Right ventricle myocardium superior (tissue), 1 donor: ENCODE results near the gene EPB41L2. TPM values are rescaled to one million over a fixed set of nuclear protein-coding genes. Genes with fewer than 3 reads are reported as not detected.
A peak's percentile ranks its signal among the peaks of the same experiment; 100 is the strongest.
"Not testable (repeated sequence)": the region's sequence is repeated elsewhere in the genome, so short reads cannot be mapped to it uniquely, and the experiment has no call there.

Experiments used
- ATAC-seq: fragments of 200-7000 bp; cut with Tn5 transposase; one replicate; pipeline ENCODE4 v1.9.1; 2020; ENCODE audit warnings: mild to moderate bottlenecking; ENCODE audit not compliant: poor library complexity
- DNase-seq: peaks from one replicate; pipeline ENCODE4 v3.0.0-alpha.2; 2020
- intact Hi-C: fragments of 100-400 bp; cut with DNase I; formaldehyde crosslinking; loops from one replicate; pipeline ENCODE4 v1.11.2; 2022
- long read RNA-seq: library from polyadenylated mRNA; unstranded; transcript quantifications from one replicate; pipeline ENCODE4 v2.0.0, GENCODE V29; 2021
- total RNA-seq: library from RNA; stranded (reverse); fragmentation: NEBNext Ultra II Directional; extraction: Animal tissue kit (Norgen Biotek cat#: 25700); gene quantifications from one replicate; pipeline ENCODE4 v1.2.1, GENCODE V29; 2021
- donor health status: DM: no; HTN: yes; CAD: no; lungs with severe emphysema.

The EPB41L2 gene
- total RNA-seq: 88.8 TPM
- long read RNA-seq, full-length matches to known transcripts: 2 of 38 reads
- long read RNA-seq, partial matches to known transcripts: 17 of 38 reads
- long read RNA-seq, other reads (novel, unspliced or antisense): 19 of 38 reads

GRCh38 chr6:131063028-131063763, at the start of gene EPB41L2:
Gene EPB41L2, minus strand, starts transcription at chr6:131063245. Its CDS starts 106,760 bp downstream, at chr6:130956485.
- peak; percentile 93 for DNase-seq
- intact Hi-C loops: no loop called here
- ATAC-seq: peak; percentile 99

DNA sequence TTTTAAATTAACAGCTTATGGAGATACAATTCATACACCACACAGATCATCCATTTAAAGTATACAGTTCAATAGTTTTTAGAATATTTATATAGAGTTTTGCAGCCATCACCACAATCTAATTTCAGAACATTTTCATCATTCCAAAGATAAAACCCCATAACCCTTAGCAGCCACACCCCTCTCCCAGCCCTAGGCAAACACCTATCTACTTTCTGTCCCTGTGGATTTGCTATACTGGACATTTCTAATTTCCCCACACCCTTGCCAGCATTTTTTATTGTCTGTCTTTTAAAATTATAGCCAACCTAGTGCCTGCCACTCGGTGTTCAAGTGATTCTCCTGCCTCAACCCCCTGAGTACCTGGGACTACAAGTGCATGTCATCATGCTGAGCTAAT, 49.2 kb upstream of the EPB41L2 start:
- DNase-seq (no peak), ATAC-seq (no peak)
- intact Hi-C loops: no loop called here

GRCh38 chr6:131107151-131107550, 44.1 kb upstream of the EPB41L2 start:
- intact Hi-C loops: no loop called here
- ATAC-seq (peak; percentile 22), DNase-seq (no peak)

GRCh38 chr6:131103901-131104300, 40.9 kb upstream of the EPB41L2 start:
- intact Hi-C loops: no loop called here
- ATAC-seq (no peak), DNase-seq (no peak)

- intact Hi-C loops: no loop called here
- ATAC-seq: no peak
- no peak for DNase-seq
These were observed 40.3 kb upstream of the EPB41L2 start for GRCh38 chr6:131103296-131103695.

GRCh38 chr6:131101911-131102680, 39.1 kb upstream of the EPB41L2 start:
- ATAC-seq: no peak
- intact Hi-C loops: no loop called here

DNA sequence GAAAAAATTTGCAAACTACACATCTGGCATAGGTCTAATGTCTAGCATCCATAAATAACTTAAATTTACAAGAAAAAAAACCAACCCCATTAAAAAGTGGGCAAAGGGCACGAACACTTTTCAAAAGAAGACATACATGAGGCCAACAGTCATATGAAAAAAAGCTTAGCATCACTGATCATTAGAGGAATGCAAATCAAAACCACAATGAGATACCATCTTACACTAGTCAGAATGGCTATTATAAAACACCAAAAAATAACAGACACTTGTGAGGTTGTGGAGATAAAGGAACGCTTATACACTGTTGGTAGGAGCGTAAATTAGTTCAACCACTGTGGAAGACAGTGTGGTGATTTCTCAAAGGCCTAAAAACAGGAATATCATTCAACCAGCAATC, 33.7 kb upstream of the EPB41L2 start:
- ATAC-seq (no peak), DNase-seq (no peak)
- intact Hi-C loops: no loop called here

More at GRCh38 chr6:131101911-131102680, 39.1 kb upstream of the EPB41L2 start:
- DNase-seq: no peak

DNA sequence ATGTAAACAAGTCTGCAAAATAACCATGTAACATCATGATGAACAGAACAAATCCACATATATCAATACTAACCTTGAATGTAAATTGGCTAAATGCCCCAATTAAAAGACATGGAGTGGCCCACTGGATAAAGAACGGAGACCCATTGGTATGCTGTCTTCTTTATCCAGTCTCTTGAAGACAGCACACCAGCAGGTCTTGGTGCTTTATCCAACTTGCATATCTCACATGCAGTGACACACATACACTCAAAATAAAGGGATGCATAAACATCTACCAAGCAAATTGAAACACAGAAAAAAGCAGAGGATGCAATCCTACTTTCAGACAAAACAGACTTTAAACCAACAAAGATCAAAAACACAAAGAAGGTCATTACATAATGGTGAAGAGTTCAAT, 30.3 kb upstream of the EPB41L2 start:
- no peak for DNase-seq
- intact Hi-C loops: no loop called here
- no peak for ATAC-seq

DNA sequence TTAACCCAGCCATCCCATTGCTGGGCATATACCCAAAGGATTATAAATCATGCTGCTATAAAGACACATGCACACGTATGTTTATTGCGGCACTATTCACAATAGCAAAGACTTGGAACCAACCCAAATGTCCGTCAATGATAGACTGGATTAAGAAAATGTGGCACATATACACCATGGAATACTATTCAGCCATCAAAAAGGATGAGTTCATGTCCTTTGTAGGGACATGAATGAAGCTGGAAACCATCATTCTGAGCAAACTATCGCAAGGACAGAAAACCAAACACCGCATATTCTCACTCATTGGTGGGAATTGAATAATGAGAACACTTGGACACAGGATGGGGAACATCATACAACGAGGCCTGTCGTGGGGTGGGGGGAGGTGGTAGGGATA, 28.9 kb upstream of the EPB41L2 start:
- not testable (repeated sequence) for ATAC-seq

GRCh38 chr6:131090339-131090738, 27.3 kb upstream of the EPB41L2 start:
- intact Hi-C loops, ATAC-seq: not testable (repeated sequence)

More for the DNA sequence above, 28.9 kb upstream of the EPB41L2 start:
- DNase-seq, intact Hi-C loops: not testable (repeated sequence)

GRCh38 chr6:131084982-131085381, 21.9 kb upstream of the EPB41L2 start:
- intact Hi-C loops: no loop called here
- no peak for ATAC-seq
- DNase-seq: no peak

More at GRCh38 chr6:131090339-131090738, 27.3 kb upstream of the EPB41L2 start:
- not testable (repeated sequence) for DNase-seq

DNA sequence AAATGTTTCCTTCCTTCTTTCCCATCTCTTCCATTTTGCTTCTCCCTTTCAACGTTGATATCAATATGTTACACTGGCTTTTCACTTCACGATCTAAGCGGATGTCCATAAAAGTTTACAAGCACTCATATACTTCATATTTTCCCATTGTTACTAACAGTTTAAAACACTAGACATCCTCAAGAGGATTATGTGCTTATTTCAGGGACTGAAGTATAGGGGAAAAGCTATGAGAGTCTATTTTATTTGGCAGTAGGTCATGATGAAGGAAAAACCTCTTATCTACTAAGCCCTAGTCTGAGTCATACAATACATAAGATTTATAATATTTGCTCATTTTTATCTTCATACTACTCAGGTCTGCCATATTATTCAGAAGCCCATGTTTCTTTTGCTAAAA, 20.6 kb upstream of the EPB41L2 start:
- intact Hi-C loops: no loop called here
- ATAC-seq: no peak
- DNase-seq: no peak

- no peak for DNase-seq
- ATAC-seq: no peak
- intact Hi-C loops: no loop called here
These were observed 19.3 kb upstream of the EPB41L2 start for GRCh38 chr6:131082335-131082734.

DNA sequence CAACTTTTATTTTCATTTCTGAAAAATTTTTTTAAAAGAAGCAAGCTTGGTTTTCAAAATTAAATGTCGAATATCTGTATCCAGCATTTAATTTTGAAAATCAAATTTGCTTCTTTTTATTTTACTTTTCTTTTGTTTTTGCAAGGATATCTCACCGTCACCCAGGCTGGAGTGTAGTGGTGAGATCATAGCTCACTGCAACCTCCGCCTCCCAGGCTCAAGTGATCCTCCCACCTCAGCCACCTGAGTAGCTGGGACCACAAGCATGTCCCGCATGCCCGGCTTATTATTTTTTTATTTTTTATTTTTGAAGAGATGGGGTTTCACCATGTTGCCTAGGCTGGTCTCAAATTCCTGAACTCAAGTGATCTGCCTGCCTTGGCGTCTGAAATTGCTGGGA, 17.0 kb upstream of the EPB41L2 start:
- no peak for ATAC-seq
- intact Hi-C loops: no loop called here
- DNase-seq: no peak

GRCh38 chr6:131073577-131073976, 10.5 kb upstream of the EPB41L2 start:
- DNase-seq (no peak), ATAC-seq (no peak)
- intact Hi-C loops: no loop called here

- intact Hi-C loops: no loop called here
- DNase-seq (no peak), ATAC-seq (no peak)
These were observed 7.0 kb upstream of the EPB41L2 start for GRCh38 chr6:131070061-131070460.

- intact Hi-C loops: no loop called here
- no peak for ATAC-seq
These were observed 5.1 kb upstream of the EPB41L2 start for GRCh38 chr6:131068165-131068564.

GRCh38 chr6:131067521-131067920, 4.5 kb upstream of the EPB41L2 start:
- no peak for ATAC-seq
- DNase-seq: no peak
- intact Hi-C loops: no loop called here

More at GRCh38 chr6:131068165-131068564, 5.1 kb upstream of the EPB41L2 start:
- no peak for DNase-seq

GRCh38 chr6:131065824-131066171, 2.8 kb upstream of the EPB41L2 start:
- intact Hi-C loops: no loop called here
- no peak for DNase-seq
- ATAC-seq: no peak
